Embryonic facial prominence (tissue), 1 donor: ENCODE results near the gene CRHBP.
"Not testable (repeated sequence)": the region's sequence is repeated elsewhere in the genome, so short reads cannot be mapped to it uniquely, and the experiment has no call there.

ENCODE experiments used
- DNase-seq: peaks from one replicate; pipeline ENCODE4 v3.0.0-alpha.2; 2016; ENCODE audit errors: extremely low spot score

CRHBP gene

DNA sequence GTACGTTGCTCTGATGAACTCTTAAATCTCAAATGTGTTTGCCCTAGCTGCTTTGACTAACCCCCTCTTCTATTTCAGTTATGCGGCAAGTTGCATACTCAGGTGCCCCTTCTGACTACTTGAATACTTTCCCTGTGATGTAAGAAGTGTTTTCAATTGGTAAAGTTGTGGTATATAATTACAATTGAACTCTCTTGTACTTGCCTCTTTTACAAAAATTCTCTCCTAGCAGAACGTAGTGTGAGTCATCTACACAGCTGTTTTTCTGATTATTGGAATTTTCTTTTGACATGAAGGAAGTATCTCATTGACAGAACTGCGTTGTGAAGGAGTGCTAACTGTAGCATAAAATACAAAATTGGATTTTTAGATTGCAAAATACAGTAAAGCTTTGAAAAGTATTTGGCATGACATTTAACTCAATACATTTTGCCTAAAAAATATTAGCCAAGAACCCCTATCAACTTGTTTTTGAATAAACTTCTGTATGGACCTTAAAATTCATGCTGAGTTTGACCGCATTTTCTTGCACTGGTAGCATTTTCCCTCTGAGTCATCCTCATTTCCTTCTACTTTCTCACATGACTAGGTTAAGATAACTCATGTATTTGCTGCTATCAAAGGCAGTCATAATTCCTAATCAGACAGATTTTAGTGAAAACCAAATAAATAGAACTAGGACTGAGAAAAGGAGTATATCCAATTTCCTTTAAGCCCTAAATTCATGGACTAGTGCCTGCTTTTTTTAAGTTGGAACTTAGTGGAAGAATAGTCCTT, 6.3 kb downstream of the CRHBP start:
- no peak for DNase-seq

DNA sequence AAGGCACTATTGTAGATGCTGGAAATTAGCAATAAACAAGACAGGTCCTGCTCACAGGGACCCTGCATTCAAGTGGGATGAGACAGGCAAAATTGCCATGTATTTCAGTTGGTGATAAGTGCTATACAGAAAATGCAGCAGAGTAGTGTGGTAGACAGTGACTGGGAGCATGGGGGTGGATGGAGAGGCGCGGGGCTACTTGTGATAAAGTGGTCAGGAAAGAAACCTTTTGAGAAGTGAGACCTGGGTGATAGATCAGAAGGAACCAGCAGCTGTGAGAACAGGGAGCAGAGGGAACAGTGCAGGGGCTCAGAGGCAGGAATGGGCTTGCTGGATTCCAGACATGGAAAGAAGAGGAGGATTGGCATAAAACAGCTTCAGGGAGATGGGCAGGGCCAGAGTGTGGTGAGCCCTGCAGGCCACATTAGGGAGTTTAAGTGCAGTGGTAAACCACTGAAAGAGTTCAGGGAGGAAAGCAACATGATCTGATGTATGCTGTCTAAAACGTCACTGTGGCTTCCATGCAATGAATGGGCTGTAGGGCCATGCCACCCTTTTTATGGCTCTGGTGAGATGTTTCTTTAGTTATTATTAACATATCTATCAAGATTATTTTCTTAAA, 7.3 kb downstream of the CRHBP start:
- peak; percentile 24 for DNase-seq

DNA sequence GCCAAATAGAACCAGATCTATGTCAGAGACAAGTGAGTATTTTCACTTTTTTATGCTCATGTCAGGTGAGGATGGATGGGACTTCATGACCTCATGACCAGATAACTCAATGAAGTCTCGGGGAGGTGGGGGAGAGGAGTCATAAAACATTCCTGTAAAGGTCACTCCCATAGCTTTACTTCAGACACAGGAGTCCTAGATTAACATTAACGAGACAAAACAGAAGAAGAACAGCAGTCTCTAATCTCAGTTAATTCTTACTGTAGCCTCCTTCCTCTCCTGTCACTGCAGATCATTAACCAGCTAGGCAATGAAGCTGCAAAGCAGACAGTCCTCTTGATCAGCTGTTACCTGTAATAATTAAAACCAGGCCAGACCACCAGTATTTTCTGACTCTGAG, 11.2 kb downstream of the CRHBP start:
- no peak for DNase-seq

DNA sequence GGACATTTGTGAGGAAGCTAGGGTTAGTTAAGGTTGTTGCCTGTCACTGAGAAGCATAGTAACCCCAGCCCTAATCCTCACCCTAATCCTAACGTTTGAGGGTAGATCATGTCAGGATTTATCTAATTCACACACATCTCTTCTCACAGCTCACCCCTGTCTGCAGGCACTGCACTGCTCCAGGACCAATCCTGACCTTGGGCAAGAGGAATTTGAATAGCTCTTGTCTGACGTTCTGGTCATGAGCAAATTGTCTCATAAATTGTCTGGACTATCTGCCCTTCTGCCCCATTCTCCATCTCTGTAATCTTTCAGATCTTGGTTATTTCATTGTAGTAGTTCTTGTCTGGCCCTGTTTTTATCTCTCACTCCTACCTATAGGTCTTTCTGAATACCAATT, 18.7 kb downstream of the CRHBP start:
- DNase-seq: no peak

DNA sequence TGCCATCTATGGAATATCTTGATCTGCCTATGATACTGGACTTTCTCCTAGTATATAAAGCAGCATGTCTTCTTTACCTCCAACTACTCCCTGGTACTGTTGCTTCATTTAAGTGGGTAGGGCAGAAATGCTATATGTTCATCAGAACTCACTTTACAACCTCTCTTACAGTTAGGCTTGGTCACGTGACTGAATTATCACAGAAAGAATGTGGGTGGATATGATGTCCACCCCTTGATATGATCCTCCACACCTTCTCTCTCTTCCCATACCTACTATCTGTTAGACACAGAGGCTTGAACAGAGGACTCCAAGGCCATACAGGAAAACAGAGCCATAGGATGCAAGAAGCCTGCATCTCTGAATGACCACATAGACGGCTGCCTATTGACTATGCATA, 19.8 kb downstream of the CRHBP start:
- no peak for DNase-seq

DNA sequence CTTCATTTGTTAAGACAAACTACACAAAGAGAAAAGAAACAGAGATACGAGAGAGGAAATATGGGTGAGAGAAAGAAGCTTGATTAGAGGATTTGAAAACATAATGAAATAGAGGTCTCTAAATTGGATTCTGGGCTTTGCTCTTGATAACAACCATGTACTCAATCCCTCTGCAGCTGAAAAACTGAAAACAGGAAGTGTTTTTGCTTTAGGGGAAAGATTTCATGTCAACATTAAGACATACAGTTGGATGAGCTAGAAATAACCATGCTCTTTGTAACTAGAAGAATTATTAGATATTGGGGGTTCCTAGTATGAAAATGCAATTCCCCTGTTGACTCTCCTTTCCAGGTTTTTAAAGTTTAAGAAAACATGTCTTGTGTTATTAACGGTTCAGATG, 21.9 kb downstream of the CRHBP start:
- DNase-seq: no peak

DNA sequence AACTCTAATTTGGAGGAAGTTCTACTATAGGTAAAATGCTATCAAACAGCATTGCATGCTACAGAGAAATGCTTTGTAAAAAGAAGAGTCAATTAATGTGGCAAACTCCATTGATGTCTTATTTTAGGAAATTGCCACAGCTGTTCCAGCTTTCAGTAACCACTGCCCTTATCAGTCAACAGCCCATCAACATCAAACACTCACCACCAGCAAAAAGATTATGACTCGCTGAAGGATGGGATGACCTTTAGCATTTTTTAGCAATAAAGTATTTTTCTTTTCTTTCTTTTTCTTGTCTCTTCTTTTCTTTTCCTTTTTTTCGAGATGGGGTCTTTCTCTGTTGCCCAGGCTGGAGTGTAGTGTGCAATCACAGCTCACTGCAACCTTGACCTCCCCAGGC, 26.0 kb downstream of the CRHBP start:
- no peak for DNase-seq

DNA sequence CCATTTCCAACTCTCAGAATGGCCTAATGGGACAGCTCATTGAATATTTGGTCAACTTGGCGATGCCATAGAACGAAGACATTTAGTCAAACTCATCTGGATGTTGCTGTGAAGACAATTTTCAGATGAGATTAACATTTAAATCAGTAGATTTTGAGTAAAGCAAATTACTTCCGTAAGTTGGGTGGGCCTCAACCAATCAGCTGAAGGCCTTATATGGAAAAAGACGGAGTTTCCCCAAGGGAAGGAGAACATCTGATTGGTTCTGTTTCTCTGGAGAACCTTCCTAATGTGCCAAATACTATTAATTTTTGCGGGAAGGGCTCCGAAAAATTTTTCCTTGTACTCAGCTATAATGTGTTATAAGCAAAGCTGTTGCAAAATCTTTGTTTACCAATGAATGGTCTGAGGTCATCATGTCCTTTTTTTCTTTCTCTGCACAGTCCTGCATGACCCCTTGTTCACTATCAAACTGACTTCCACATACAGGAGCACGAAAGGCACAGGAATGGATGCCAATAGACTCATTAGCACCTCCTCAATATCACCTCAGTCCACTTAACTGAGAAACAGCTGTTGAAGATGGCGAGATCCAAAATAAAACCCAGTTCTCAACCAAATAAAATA, 27.8 kb downstream of the CRHBP start:
- no peak for DNase-seq

DNA sequence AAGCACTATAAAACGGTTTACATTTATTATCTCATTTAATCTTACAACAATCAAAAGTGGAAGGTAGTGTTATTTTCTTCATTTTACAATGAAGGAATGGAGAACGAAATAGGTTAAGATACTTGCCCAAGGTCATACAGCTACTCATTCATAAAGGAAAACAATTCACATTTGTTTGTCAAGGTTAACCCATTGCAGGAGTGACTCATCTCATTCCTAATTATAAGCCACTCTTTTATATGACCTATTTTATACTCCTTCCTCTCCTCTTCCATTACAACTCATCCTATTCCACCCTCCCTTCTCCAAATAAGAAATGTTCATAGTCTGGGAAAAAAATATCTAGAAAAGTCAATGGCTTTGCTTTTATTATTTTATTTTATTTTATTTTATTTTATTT, 29.6 kb downstream of the CRHBP start:
- DNase-seq: no peak

DNA sequence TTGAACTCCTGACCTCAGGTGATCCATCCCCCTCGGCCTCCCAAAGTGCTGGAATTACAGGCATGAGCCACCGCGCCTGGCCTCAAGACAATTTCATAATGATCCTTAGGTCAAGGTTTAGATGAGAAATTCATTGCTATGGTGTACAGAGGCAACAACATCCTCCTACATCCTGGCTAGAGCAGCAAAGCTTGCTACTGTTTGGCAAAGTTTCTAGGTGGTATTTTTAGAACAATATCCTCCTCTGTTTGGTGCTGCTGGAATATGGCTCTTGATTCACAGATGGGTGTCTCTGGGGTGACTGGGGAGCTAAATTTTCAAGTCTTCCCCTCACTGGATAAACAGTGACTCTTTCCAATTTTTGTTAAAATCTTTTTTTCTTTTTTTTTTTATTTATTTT, 30.6 kb downstream of the CRHBP start:
- DNase-seq: no peak

DNA sequence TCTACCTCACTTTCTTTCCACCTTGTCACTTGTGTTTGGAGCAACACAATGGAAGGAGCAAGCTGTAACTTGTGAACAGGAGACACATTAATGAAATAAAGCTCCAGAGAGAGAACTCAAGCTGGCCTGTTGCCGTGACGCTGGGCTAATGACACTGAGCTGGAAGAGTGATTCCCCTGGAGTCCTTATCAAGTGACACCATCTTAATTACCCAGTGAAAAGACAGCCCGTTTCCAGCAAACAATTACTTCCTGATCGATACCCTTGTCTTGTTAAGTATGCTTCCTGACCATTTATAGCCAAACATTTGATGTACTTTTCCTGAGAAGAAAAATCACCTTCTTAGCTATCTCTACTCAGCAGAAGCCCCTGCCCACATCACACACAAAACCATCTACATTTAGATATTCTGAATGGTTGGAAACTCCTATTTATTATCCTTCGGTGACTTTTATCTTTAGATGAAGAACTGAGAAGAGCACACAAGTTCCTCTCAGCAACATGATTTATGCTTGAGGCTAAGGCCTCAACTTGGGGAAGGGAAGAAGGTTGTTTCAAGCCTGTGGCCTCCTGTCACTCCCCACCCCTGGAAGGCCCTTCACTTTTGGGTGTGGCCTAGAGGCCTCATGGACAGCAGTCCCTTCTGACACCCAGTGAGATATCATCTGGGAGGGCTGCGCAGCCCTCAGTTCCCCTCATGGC, 34.1 kb downstream of the CRHBP start:
- no peak for DNase-seq

DNA sequence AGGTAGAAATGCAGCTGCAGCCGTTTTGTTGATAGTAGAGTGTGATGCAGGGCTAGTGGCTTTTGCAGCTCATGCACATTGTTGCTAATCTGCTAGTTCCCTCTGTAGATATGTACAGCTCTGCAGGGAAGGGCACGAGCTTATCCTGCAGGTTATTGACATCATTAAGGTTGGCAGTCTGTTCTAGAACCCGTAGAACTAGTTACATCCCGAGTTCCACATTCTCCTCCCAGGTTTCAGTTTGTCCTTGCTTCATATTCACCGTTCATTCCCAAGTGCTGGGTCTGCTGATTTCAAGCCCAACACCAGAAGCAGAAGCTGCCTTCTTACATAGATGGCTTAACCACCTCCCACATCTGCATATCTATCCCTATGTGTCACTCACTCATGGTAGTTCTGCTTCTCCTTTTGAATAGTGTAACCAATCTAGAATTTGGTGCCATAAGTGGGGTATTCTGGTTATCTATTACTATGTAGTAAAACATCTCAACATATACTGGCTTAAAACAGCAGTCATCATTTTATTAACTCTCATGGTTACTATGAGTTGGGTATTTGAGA, 38.1 kb downstream of the CRHBP start:
- DNase-seq: no peak

DNA sequence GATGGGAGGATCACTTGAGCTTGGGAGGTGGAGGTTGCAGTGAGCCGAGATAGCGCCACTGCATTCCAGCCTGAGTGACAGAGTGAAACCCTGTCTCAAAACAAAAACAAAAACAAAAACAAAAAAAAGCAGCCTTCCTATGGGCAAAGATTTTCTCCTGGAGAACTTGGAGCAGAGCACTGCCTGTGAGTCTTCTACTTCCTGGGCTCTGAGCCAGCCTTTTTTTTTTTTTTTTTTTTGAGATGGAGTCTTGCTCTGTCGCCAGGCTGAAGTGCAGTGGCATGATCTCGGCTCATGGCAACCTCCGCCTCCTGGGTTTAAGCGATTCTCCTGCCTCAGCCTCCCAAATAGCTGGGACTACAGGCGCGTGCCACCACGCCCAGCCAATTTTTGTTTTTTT, 40.6 kb downstream of the CRHBP start:
- not testable (repeated sequence) for DNase-seq

DNA sequence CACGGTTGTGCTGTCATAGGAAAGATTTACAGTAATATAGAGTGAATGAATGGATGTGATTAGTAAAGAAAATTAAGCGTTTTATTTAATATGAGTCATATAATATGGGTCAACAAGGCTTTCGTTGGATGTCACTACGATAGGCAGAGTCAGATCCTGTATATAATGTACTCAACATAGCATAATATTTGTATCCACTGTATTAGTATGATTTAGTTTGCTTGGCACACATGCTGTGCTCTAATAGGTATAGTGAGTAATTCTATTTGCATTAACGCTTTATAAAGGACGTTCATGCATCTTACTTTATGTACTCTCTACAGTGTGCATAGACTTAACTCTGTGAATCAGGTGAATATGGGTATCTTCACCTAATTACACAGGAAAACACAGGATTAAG, 41.5 kb downstream of the CRHBP start:
- DNase-seq: no peak

DNA sequence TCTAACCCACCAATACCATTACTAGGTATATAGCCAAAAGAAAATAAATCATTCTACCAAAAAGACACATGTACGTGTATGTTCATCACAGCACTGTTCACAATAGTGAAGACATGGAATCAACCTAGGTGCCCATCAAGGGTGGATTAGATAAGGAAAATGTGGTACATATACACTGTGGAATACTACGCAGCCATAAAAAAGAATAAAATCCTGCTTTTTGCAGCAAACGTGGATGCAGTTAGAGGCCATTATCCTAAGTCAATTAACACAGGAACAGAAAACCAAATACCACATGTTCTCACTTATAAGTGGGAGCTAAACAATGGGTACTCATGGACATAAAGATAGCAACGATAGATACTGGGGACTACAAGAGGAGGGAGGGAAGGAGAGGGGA, 45.4 kb downstream of the CRHBP start:
- DNase-seq: not testable (repeated sequence)

DNA sequence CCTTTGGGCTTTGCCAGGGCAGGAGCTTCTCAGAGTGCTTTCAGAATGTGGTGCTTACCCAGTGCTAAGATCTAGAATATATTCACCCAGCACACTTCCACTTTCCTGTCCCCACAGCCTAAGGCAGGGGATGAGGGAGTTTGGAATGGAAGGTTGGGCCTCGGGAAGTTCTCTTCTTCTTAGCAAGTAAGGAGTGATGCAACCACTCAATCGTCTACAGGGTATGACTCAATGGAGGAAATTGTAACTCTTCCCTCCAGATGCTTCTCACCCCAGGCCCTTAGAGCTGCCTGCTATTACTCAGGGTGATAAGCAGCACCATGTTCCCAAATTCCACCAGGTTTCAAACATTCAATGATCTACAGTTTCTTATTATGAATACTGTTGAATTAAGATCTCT, 46.6 kb downstream of the CRHBP start:
- no peak for DNase-seq

DNA sequence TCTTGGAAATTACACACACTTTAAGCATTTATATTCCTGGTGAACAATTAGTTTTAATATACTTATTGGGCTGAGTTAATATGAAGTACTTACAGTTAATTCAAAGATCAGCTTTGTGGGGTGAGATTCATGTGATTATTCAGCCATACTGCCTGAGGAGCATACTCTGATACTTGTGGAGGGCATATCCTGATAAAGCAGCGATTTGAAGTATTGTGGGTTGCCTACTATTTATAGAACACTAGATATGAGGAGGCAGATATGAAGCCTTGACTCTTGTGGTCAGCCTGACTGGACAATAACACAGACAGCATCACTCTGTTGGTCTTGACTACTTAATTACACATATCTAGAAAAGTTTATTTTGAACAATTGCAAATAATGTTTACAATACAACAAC, 50.4 kb downstream of the CRHBP start:
- no peak for DNase-seq

DNA sequence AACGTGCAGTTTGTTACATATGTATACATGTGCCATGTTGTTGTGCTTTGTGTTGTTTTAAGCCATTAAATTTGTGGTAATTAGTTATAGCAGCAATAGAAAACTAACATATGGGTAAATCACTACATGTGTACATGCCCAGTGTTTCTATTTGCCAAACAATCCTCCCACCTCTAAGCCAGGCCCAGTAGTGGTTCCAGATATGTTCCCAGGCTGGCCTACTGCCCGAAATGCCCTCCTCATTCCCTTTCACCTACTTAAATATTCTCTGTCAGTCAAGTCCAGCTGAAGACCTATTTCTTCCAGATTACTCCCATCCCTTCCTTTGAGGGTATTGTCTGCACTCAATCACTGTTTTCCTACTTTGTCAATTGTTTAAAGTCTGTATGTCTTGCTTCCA, 53.3 kb downstream of the CRHBP start:
- DNase-seq: no peak

DNA sequence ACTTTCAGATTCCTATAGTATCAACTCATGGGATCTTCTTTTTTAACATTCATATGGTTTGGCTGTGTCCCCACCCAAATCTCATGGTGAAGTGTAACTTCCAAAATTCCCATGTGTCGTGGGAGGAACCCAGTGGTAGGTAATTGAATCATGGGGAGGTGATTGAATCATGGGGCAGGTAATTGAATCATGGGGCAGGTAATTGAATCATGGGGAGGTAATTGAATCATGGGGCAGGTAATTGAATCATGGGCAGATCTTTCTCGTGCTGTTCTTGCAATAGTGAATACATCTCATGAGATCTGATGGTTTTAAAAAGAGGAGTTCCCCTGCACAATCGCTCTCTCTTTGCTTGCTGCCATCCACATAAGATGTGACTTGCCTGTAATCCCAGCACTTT, 55.6 kb downstream of the CRHBP start:
- DNase-seq: no peak

DNA sequence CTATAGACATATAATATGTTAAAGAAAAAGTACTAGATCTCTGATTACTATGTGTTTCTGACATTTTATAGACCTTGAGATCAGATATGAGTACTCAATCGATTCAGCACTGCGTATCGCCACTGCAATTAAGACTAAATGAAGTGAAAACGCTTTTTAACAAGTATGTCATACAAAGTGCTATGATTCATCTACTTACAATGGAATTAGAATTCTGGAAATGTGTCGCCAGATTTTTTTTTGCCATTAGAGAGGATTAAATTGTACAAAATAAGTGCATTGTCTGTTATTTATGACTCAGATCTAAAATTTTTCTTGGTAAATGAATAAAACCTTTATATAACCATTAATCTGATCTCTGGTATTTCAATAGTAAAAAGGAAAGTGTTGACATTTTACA, 57.4 kb downstream of the CRHBP start:
- no peak for DNase-seq

DNA sequence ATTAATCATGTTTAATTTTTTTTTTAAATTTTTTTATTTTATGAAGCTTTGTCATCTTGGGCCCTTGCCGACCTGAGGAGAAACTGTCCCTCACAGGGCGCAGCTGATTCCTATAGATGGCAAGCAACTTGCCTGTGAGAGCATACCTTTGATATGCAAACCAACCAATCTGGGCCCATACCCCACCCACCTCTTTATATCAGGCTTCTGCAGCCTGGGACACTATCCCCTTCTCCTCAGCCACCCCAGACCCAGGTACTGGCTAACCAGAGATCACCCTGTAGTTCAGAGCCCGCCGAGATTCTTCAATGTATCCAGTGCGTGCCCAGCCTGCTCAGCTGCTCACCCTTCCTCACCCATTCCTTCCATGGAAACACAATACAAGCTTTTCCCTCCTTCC, 58.7 kb downstream of the CRHBP start:
- DNase-seq: no peak

DNA sequence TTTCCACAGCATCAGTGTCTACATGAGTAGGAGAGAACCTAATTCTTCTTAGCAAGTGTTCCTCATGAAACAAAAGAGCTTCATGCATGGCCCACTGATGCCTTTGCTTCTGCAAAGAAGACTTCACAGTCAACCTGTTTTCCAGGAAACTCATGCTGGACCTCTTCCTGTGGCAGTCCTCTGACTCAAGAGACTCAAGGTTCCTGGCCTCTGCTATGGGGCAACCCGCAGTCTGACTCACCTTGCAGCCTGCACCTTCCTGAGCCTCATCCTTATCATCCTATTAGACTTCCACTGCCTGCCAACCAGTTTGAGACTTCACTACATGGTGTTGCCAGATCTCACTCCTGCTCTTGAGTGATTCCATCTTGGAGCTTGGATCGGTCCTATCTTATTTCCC, 59.8 kb downstream of the CRHBP start:
- no peak for DNase-seq
